PC-3 (cell line): ENCODE measurements around the gene ST6GAL1. TPM values are rescaled to one million over a fixed set of nuclear protein-coding genes. Genes with fewer than 3 reads are reported as not detected.

Source experiments
- ATAC-seq: fragments of 200-7000 bp; cut with Tn5 transposase; 2 replicates; pipeline ENCODE4 v1.9.1; 2020; ENCODE audit warnings: mild to moderate bottlenecking, moderate library complexity
- BruUV-seq: library from RNA; stranded (reverse); fragments of 400-500 nt; replicated peaks from 2 replicates; lab custom pipeline; 2021; lab: Mats Ljungman, UMichigan
- CTCF ChIA-PET: fragments of 300-600 bp; sonication (Branson Sonifier 250); formaldehyde crosslinking; loops from one replicate; lab custom pipeline; 2022; ENCODE audit warnings: antibody characterized with exemption; lab: Charles Lee
- POLR2A ChIA-PET: fragments of 300-600 bp; sonication (Branson Sonifier 250); formaldehyde crosslinking; loops from one replicate; lab custom pipeline; 2022; ENCODE audit warnings: antibody characterized with exemption; ENCODE audit not compliant: unreplicated experiment; lab: Charles Lee
- DNase-seq: peaks from one replicate; pipeline ENCODE4 v3.0.0-alpha.2; 2015
- H2AFZ ChIP-seq: fragments of 300-600 bp; sonication (generic); 2 replicates; pipeline ENCODE4 v1.6.0; 2016; ENCODE audit warnings: antibody characterized with exemption, low read length
- H3F3A ChIP-seq: fragments of 300-600 bp; sonication (generic); one replicate; pipeline ENCODE4 v1.6.0; 2017; ENCODE audit warnings: antibody characterized with exemption, low read length, control low read depth, mild to moderate bottlenecking; ENCODE audit not compliant: unreplicated experiment
- H3K27ac ChIP-seq: fragments of 300-600 bp; sonication (generic); 2 replicates; pipeline ENCODE4 v1.5.1; 2016; ENCODE audit warnings: mild to moderate bottlenecking, low read length
- H3K27me3 ChIP-seq: fragments of 300-600 bp; sonication (generic); 2 replicates; pipeline ENCODE4 v1.6.1; 2016; ENCODE audit warnings: low read length, mixed read lengths
- H3K36me3 ChIP-seq: fragments of 300-600 bp; sonication (generic); 2 replicates; pipeline ENCODE4 v1.6.1; 2016; ENCODE audit warnings: low read depth, mixed run types, low read length, mixed read lengths
- H3K4me1 ChIP-seq: fragments of 300-600 bp; sonication (generic); 2 replicates; pipeline ENCODE4 v1.5.1; 2016; ENCODE audit warnings: low read length; ENCODE audit not compliant: insufficient read depth
- H3K4me2 ChIP-seq: fragments of 300-600 bp; sonication (generic); 2 replicates; pipeline ENCODE4 v1.6.0; 2016; ENCODE audit warnings: low read length
- H3K4me3 ChIP-seq: fragments of 300-600 bp; sonication (generic); 2 replicates; pipeline ENCODE4 v1.5.1; 2016; ENCODE audit warnings: mild to moderate bottlenecking, low read length, mixed read lengths
- H3K79me2 ChIP-seq: fragments of 300-600 bp; sonication (generic); 2 replicates; pipeline ENCODE4 v1.6.1; 2017; ENCODE audit warnings: low read length, mixed read lengths
- H3K9ac ChIP-seq: fragments of 300-600 bp; sonication (generic); 2 replicates; pipeline ENCODE4 v1.6.0; 2016; ENCODE audit warnings: mild to moderate bottlenecking, low read length
- H3K9me2 ChIP-seq: fragments of 300-600 bp; sonication (generic); replicated peaks from 2 replicates; pipeline ENCODE4 v1.6.1; 2016; ENCODE audit warnings: mixed run types, low read length, mixed read lengths
- H3K9me3 ChIP-seq: fragments of 300-600 bp; sonication (generic); 2 replicates; pipeline ENCODE4 v1.6.1; 2016; ENCODE audit warnings: low read length, mixed read lengths
- H4K20me1 ChIP-seq: fragments of 300-600 bp; sonication (generic); 2 replicates; pipeline ENCODE4 v1.6.1; 2016; ENCODE audit warnings: low read length, mixed read lengths
- CTCF ChIP-seq: fragments of 300-600 bp; sonication (generic); conservative IDR thresholded peaks from 2 replicates; pipeline ENCODE4 v1.5.1; 2017; ENCODE audit warnings: antibody characterized with exemption, low read depth, mild to moderate bottlenecking, low read length
- EZH2 ChIP-seq: fragments of 300-600 bp; sonication (generic); IDR thresholded peaks from one replicate; pipeline ENCODE4 v1.6.1; 2017; ENCODE audit warnings: antibody characterized with exemption, mild to moderate bottlenecking, low read length; ENCODE audit not compliant: unreplicated experiment
- EZH2phosphoT487 ChIP-seq: fragments of 300-600 bp; sonication (generic); IDR thresholded peaks from 2 replicates; pipeline ENCODE4 v1.6.1; 2018; ENCODE audit warnings: mild to moderate bottlenecking, antibody characterized with exemption, low read length, borderline replicate concordance
- intact Hi-C: fragments of 100-400 bp; cut with micrococcal nuclease; formaldehyde crosslinking; loops from 2 replicates; pipeline ENCODE4 v1.9.0; 2023
- total RNA-seq: library from RNA; depleted of rRNA; stranded (reverse); fragments of >200 nt; gene quantifications from 2 replicates; pipeline ENCODE4 v1.2.3, GENCODE V29; 2014

ST6GAL1 gene
- total RNA-seq, 1 experiment from 2014 or later, result 9.4 TPM

- intact Hi-C loops, result no loop called here
- Histone ChIP-seq H3K4me2 (no peak overlapping the region), H3K4me1 (peaks cover 19% of the 10 kb centered on the region), H3K27me3 (no peaks in the 10 kb centered on the region), H2AFZ (no peak overlapping the region), H3K9ac (no peak overlapping the region), H3K9me2 (no peaks in the 10 kb centered on the region), H3K4me3 (no peak overlapping the region), H3F3A (no peaks in the 10 kb centered on the region), H3K36me3 (no peaks in the 10 kb centered on the region), H3K79me2 (no peaks in the 10 kb centered on the region), H4K20me1 (no peaks in the 10 kb centered on the region), H3K27ac (no peak overlapping the region), H3K9me3 (no peaks in the 10 kb centered on the region)
- ChIA-PET POLR2A (no interaction called here), CTCF (no interaction called here)
- ATAC-seq, result no peak
- DNase-seq, result no peak
- no peak for TF ChIP-seq EZH2
- no peak for TF ChIP-seq EZH2phosphoT487
- no TSS peak for BruUV-seq
Measured at GRCh38 chr3:186975726-186976125, 45.4 kb downstream of the ST6GAL1 start.

GRCh38 chr3:186976837-186977750 is 46.8 kb downstream of the ST6GAL1 start:
- BruUV-seq, result no TSS peak
- ChIA-PET POLR2A (no interaction called here), CTCF (no interaction called here)
- H3K27me3 ChIP-seq, result no peaks in the 10 kb centered on the region
- H3K9ac ChIP-seq, result no peak overlapping the region
- no peak overlapping the region for H3K4me2 ChIP-seq
- H3K4me3 ChIP-seq, result no peak overlapping the region
- no peaks in the 10 kb centered on the region for H3K36me3 ChIP-seq
- H3K27ac ChIP-seq, result no peak overlapping the region
- H3K79me2 ChIP-seq, result no peaks in the 10 kb centered on the region
- intact Hi-C loops, result no loop called here
- H3K9me2 ChIP-seq, result no peaks in the 10 kb centered on the region
- H2AFZ ChIP-seq, result no peak overlapping the region
- DNase-seq, result peak; percentile 20
- H3K4me1 ChIP-seq, result peaks cover 11% of the 10 kb centered on the region; the same call in 1 of the 2 replicates
- H3K9me3 ChIP-seq, result no peaks in the 10 kb centered on the region
- no peaks in the 10 kb centered on the region for H3F3A ChIP-seq
- TF ChIP-seq EZH2 (no peak), EZH2phosphoT487 (no peak), CTCF (no peak)
- no peaks in the 10 kb centered on the region for H4K20me1 ChIP-seq
- peak; percentile 31 for ATAC-seq

GRCh38 chr3:186978712-186979111 is 48.4 kb downstream of the ST6GAL1 start:
- Histone ChIP-seq H3K4me1 (peaks cover 11% of the 10 kb centered on the region; the same call in 1 of the 2 replicates), H3K4me3 (no peak overlapping the region), H3K36me3 (no peaks in the 10 kb centered on the region), H3K27me3 (no peaks in the 10 kb centered on the region), H3K9me2 (no peaks in the 10 kb centered on the region), H3K9ac (no peak overlapping the region), H2AFZ (no peak overlapping the region), H3K9me3 (no peaks in the 10 kb centered on the region), H3K4me2 (no peak overlapping the region), H3F3A (no peaks in the 10 kb centered on the region), H3K27ac (no peak overlapping the region), H3K79me2 (no peaks in the 10 kb centered on the region), H4K20me1 (no peaks in the 10 kb centered on the region)
- ChIA-PET POLR2A (no interaction called here), CTCF (no interaction called here)
- intact Hi-C loops, result no loop called here
- no TSS peak for BruUV-seq
- DNase-seq (no peak), ATAC-seq (no peak)
- TF ChIP-seq EZH2phosphoT487, result no peak
- TF ChIP-seq CTCF, result no peak
- TF ChIP-seq EZH2, result no peak
